ENCODE results near the gene PCED1A.
A peak's percentile ranks its signal among the peaks of the same experiment; 100 is the strongest.

The PCED1A gene

DNA sequence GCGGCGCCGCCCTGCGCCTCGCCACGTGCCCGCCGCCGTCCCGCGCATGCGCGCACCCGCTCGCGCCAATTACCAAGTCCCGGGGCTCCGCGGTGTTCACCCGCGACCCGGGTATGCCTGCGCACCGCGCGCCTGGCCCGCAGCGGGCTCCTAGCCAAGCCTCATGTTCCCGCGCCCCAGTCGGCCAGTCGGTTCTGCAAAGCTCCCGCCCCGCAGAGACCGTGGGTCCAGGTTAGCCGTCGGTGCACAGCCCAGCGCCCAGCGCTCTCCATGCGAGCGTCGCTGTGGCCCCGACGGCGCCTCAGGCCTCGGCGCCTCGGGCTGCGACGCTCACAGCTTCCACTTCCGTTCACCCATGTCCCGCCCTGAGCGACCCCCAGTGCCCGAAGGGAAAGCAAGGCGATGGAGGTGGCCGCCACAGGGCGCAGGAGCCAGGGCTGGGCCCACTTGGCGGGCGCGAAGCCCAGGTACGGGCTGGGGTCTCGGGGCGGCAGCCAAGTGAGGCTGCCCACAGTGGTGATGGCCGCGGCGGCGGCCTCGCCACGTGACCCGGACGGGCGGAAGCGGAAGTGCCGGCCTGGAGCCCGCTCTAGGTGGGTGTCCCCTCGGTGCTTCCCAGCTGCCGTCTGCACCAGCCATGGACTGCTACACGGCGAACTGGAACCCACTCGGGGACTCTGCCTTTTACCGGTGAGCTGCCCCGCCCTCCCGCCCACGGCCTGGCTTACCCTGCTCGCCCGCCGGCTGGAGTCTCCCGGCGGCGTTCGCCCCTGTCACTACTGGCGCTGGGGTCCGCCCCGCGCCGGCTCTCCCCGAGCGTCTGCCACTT lies at the start of gene PCED1A, which contains the start of gene VPS16:
TSS of gene PCED1A (minus strand) at position 518 of the 829 bp plus-strand sequence. CDS start 743 bp downstream, outside the sequence.
TSS of gene VPS16 (plus strand) at position 608 of the 829 bp plus-strand sequence. CDS start at position 638, 30 bp downstream.
- DNase-seq = peak; percentile 64 to 74

GRCh38 chr20:2889797-2890196 lies 49.3 kb upstream of the PCED1A start:
- no peak for DNase-seq

DNA sequence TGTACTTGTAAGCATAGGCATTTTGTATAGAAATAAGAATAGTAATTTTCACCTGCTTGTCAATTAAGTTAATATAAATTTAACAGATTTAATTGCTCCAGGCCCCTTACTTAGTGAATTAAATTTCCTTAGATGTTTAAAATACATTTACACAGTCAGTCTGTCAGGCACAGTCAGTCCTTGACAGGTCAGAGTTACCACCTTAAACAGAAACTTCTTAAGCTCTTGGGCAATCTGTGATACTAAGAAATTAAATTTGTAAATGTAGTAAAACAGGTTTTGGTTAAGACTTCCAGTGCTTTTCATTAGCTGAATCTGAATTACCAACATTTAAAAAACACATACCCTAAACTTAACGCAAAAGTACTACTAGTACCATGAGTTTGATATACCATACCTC lies 48.8 kb upstream of the PCED1A start:
- no peak for DNase-seq

GRCh38 chr20:2888224-2888955 lies 47.9 kb upstream of the PCED1A start:
- no peak for DNase-seq

- no peak for DNase-seq
These were observed 47.3 kb upstream of the PCED1A start for GRCh38 chr20:2887715-2888114.

GRCh38 chr20:2883726-2884637 lies 43.5 kb upstream of the PCED1A start:
- DNase-seq = no peak

DNA sequence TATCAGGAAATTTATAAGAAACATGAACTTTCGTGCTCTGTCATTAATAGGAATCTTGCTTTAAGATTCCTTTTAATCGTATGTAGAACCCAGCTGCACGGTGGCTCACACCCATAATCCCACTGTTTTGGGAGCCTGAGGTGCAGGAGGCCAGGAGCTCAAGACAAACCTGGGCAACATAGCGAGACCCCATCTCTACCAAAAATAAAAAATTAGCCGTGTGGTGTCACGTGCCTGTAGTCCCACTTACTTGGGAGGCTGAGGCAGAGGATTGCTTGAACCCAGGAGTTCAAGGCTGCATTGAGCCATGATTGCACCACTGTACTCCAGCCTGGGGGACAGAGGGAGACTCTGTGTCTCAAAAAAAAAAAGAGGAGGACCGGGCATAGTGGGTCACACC lies 40.2 kb upstream of the PCED1A start:
- DNase-seq = no peak

- DNase-seq = no peak
These were observed 38.7 kb upstream of the PCED1A start for GRCh38 chr20:2879146-2879545.

DNA sequence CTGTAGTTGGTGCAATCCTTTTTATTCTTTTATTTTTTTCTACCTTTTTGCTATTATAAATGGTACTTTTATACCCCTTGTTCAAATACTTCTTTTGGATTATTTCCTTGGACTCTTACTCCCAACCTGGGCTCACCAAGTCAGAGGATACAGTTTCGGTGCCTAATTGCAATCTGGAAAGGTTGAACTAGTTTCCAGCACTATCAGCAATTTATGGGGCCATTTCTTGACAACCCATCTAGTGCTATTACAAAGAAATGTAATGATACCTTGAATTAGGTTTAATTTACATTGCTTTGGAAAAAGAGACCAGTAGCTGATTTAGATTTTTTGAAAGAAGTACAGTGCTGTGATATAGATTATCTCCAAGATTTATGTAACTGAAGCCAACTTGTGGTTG lies 38.1 kb upstream of the PCED1A start:
- no peak for DNase-seq

DNA sequence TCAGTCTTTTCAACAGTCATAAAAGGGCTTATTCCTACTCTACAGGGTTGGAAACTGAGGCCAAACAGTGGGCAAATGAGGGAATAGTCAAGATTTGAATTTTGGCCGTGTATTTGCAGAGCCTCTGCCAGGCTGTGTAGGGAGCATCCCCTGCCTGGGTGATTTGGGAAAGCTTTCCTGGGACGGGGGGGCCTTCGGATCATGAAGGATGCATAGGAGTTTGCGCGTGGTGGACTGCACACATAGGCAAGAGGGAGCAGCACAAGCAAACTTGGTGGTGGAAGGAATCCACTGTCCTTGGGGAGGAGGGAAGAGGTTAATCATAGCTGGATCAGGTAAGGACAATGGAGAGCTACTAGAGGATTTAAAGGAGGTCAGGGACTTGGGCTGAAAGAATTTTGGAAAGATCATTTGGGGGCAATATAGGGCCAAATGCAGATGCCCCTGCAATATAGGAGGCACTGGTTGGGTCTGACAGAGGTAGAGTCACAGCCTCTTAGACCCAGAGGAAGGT lies 35.3 kb upstream of the PCED1A start:
- DNase-seq = no peak

- no peak for DNase-seq
These were observed 34.0 kb upstream of the PCED1A start for GRCh38 chr20:2874456-2874855.

- no peak for DNase-seq
These were observed 33.2 kb upstream of the PCED1A start for GRCh38 chr20:2873747-2874041.

DNA sequence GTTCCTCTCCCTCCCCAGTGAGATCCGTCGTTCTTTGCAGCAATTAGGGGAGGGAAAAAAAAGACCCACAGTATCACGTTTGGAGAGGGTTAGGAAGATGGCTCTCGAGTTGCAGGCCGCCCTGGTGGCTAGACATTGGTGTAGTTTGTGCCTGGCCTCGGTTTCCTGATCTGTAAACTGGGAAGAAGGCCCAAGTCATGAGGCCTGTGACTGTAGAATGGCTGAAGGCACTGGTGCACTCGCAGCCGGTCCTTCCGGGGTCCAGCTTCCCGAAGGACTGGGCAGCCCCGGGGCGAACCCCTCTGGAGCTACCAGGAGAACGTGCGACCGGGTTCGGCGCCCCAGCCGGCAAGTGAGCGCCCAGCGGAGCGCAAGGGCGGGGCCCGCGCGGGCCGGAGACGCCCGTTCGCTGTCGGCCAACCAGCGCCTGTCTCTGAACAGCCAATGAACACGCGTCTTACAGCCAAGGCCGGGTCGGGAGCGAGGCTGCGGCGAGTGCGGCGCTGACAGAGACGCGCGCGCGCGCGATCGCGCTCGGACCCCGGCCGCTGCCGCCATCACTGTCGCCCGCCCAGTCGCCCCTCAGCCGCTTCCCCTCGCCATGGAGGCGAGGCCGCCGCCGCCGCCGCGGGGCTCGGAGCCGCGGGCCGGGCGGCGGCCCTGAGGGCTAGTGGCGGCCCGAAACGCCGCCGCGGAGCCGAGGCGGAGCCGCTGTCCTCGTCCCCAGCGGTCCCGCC lies 32.7 kb upstream of the PCED1A start, which contains the start of gene PTPRA:
TSS of gene PTPRA (plus strand) at position 472 of the 737 bp plus-strand sequence. CDS start 90,797 bp downstream, outside the sequence.
- DNase-seq = peak; percentile 82 to 87

DNA sequence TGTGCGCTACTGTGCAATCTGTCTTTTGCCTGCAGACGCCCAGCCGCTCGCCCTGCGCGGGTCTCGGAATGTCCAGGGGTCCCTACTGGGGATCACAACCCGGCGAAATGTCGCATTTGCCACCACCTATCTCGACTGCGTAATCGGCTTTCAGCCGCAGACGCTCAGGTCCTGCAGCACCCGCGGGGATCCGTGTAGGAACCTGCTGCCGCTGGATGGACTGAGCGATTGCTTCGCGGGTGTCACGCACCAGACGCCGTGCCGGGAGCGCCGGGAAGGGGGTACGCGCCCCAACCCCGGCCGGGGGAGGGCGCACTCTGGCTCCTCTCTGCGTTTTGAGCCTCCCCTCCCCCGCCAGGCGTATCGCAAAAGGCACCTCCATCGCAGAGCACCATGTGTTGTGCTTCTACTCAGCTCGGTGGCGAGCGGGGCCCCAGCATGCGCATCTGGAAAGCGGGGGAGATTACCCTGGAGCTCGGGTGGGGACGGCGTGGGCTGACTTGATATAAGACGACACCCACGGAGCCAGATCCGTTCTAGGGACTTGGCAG lies 32.1 kb upstream of the PCED1A start:
- no peak for DNase-seq

DNA sequence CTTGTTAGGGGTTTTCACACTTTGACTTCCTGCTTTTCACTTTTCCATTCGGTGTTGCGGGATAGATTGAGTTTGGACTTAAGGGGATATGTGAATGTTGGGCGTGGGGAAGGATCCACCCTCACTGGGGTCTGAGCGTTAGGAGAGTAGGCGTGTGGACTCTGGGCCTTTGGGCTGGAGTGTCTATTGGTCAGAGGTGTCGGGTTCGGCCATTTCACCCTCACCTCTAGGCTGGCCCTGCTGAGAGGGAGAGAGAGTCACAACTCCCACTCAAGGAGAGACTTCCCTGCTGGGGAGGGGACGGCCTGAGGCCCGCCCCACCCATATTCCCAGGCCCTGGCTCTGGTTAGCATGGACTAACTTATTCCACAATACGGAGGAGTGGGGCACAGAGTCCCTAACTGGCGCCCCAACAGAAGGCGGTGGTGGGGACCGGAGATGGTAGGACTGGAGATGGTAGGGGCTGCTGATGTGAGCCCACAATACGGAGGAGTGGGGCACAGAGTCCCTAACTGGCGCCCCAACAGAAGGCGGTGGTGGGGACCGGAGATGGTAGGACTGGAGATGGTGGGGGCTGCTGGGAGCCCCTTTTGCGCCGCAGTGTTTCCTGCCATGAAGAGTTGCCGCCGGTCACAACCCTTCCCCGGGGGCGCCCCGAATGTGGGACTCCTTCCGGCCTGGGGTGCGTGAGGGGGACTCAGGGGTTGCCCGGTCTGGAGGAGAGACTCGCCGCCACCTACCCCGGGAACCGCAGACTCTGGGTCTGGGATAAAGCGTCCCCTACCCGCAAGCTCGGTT lies 31.4 kb upstream of the PCED1A start:
- no peak for DNase-seq

DNA sequence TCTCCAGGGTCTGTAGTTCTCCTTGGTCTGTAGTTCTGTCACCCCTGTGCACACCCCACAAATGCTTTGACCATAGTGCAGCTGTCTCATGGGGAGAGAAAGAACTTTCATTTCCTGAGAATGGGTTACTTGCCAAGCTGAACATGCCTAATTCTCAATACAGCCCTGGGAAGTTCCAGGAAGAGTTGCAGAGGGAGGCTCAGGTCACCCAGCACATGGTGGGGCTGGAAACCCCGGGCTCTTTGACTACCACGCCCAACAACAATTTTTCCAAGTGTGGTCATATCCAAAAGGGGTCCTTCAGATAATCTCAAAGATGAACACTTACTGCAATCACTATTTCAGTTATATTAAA lies 30.6 kb upstream of the PCED1A start:
- no peak for DNase-seq

GRCh38 chr20:2869381-2869780 lies 28.9 kb upstream of the PCED1A start:
- no peak for DNase-seq

DNA sequence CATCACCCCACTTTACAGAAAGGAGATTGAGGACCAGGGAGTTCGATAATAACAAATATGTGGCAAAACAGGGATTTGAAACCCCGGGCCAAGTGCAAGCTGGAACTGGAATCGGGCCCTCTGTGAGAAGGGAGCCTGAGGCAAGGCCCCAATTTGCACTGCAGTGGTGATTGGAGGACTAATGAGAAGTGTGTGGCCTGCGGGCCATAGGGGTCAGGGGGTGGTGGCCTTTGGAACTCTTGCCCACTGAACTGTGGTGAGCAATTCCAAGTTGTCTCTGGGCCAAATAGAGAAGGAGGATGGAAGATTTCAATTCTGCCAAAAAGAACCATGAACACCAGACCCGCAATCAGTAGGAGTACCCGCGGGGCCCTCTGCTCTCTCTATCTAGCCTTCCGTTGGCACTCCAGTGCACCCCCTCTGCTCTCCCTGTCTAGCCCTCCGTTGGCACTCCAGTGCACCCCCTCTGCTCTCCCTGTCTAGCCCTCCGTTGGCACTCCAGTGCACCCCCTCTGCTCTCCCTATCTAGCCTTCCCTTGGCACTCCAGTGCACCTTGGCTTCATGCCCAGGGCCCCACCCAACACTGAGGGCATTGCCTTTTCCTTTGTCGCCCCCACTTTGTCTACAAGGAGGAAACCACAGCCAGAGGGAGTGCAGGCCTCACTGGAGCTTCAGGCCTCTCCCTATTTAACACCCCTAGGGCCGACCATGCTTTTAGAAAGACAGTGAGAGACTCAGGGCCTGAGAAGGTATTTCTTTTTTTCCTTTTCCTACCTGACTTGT lies 26.8 kb upstream of the PCED1A start:
- DNase-seq = no peak

- no peak for DNase-seq
These were observed 25.8 kb upstream of the PCED1A start for GRCh38 chr20:2866236-2866635.

DNA sequence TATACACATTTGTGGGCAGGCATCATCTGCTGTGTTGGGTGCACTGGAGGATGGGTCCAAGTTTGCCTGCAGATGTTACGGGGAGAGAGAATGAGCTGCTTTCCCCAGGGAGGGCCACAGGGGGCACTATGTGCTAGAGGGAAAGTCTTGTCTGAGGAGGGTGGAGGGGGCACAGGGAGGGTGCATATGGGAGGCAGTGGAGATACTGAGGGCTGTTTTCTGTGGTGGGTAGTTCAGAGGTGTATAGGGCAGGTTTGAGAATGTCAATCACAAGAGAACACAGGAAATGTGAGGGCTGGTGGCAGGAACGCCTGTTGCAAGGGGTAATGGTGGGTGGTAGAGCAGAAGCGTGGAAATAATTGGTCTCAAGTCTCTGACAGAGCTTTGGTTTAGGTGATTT lies 25.2 kb upstream of the PCED1A start:
- DNase-seq = no peak
